Stomach (tissue), 4 donors: Measurements from ENCODE around the gene CCDC30.

Experiments used
- EP300 ChIP-seq: sonication (generic); formaldehyde crosslinking; IDR thresholded peaks from one replicate; pipeline ENCODE4 v1.6.1; 2017; ENCODE audit warnings: antibody characterized with exemption
- POLR2A ChIP-seq, 4 donors: fragments of 450-650 bp; IDR thresholded peaks; one replicate each; pipeline ENCODE4 v1.6.1; 2016; ENCODE audit warnings: antibody characterized with exemption in 4 of 4, control low read depth in 2 of 4, mild to moderate bottlenecking in 1 of 4, moderate library complexity in 1 of 4
- POLR2AphosphoS5 ChIP-seq, 3 donors: sonication (generic); formaldehyde crosslinking; IDR thresholded peaks; one replicate each; pipeline ENCODE4 v1.6.1; 2016; ENCODE audit warnings: antibody characterized with exemption in 3 of 3
- TF ChIP-seq, protein P1 (sequence below), 7 experiments: fragments of 450-650 bp in 4 of 7; fragments of 200-600 bp in 3 of 7; sonication (generic) in 3 of 7; IDR thresholded peaks; one replicate each; pipeline ENCODE4 v1.5.1; 2016 to 2019; ENCODE audit warnings: antibody characterized with exemption in 7 of 7, control low read depth in 2 of 7, mild to moderate bottlenecking in 1 of 7

GRCh38 chr1:42433369-42433768, 29.7 kb upstream of the CCDC30 start:
- TF ChIP-seq POLR2A (IDR thresholded peaks at IDR 0.05) (no peak), EP300 (no peak), POLR2AphosphoS5 (IDR thresholded peaks at IDR 0.05) (no peak)
- TF ChIP-seq, protein P1, sequence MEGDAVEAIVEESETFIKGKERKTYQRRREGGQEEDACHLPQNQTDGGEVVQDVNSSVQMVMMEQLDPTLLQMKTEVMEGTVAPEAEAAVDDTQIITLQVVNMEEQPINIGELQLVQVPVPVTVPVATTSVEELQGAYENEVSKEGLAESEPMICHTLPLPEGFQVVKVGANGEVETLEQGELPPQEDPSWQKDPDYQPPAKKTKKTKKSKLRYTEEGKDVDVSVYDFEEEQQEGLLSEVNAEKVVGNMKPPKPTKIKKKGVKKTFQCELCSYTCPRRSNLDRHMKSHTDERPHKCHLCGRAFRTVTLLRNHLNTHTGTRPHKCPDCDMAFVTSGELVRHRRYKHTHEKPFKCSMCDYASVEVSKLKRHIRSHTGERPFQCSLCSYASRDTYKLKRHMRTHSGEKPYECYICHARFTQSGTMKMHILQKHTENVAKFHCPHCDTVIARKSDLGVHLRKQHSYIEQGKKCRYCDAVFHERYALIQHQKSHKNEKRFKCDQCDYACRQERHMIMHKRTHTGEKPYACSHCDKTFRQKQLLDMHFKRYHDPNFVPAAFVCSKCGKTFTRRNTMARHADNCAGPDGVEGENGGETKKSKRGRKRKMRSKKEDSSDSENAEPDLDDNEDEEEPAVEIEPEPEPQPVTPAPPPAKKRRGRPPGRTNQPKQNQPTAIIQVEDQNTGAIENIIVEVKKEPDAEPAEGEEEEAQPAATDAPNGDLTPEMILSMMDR (IDR thresholded peaks at IDR 0.05): no peak
